Neural progenitor cell (in vitro differentiated cells): Measurements from ENCODE around the gene MSTO1. TPM values are rescaled to one million over a fixed set of nuclear protein-coding genes. Genes with fewer than 3 reads are reported as not detected.
"Not testable (repeated sequence)": the region's sequence is repeated elsewhere in the genome, so short reads cannot be mapped to it uniquely, and the experiment has no call there.

Source experiments
- DNase-seq: peaks from one replicate; pipeline ENCODE4 v3.0.0-alpha.2; 2016; ENCODE audit warnings: low spot score
- H2AFZ ChIP-seq: fragments of 200-600 bp; sonication (generic); replicated peaks from 2 replicates; pipeline ENCODE4 v1.6.1; 2016; ENCODE audit warnings: antibody characterized with exemption
- H3F3A ChIP-seq: fragments of 200-600 bp; sonication (generic); 2 replicates; pipeline ENCODE4 v1.6.1; 2016; ENCODE audit warnings: antibody characterized with exemption, low read depth
- H3K27ac ChIP-seq: fragments of 200-600 bp; sonication (generic); 2 replicates; pipeline ENCODE4 v1.5.1; 2016; ENCODE audit warnings: mild to moderate bottlenecking
- H3K27me3 ChIP-seq: fragments of 200-600 bp; sonication (generic); 2 replicates; pipeline ENCODE4 v1.6.1; 2016; ENCODE audit warnings: mild to moderate bottlenecking, moderate library complexity
- H3K36me3 ChIP-seq: fragments of 200-600 bp; sonication (generic); 2 replicates; pipeline ENCODE4 v1.5.1; 2016
- H3K4me1 ChIP-seq: fragments of 200-600 bp; sonication (generic); 2 replicates; pipeline ENCODE4 v1.6.1; 2016; ENCODE audit warnings: mixed run types
- H3K4me2 ChIP-seq: fragments of 200-600 bp; sonication (generic); 2 replicates; pipeline ENCODE4 v1.6.1; 2016
- H3K4me3 ChIP-seq: fragments of 200-600 bp; sonication (generic); 2 replicates; pipeline ENCODE4 v1.5.1; 2016
- H3K79me2 ChIP-seq: fragments of 200-600 bp; sonication (generic); 2 replicates; pipeline ENCODE4 v1.6.1; 2016; ENCODE audit warnings: low read depth
- H3K9ac ChIP-seq: fragments of 200-600 bp; sonication (generic); 2 replicates; pipeline ENCODE4 v1.6.1; 2016
- H3K9me3 ChIP-seq: fragments of 200-600 bp; sonication (generic); 2 replicates; pipeline ENCODE4 v1.5.1; 2016; ENCODE audit warnings: low read depth
- H4K20me1 ChIP-seq: fragments of 200-600 bp; sonication (generic); 2 replicates; pipeline ENCODE4 v1.6.1; 2016; ENCODE audit warnings: low read depth
- H3K27ac Mint-ChIP-seq: 3 replicates; pipeline ENCODE4 v1.8.0; 2021; ENCODE audit warnings: mixed read lengths
- H3K27me3 Mint-ChIP-seq: 2 replicates; pipeline ENCODE4 v1.8.0; 2022; ENCODE audit warnings: low read depth, mild to moderate bottlenecking, inconsistent platforms, moderate library complexity, mixed read lengths; ENCODE audit not compliant: insufficient read depth
- H3K36me3 Mint-ChIP-seq: 3 replicates; pipeline ENCODE4 v1.8.0; 2021; ENCODE audit warnings: mixed read lengths
- H3K4me1 Mint-ChIP-seq: 3 replicates; pipeline ENCODE4 v1.8.0; 2021; ENCODE audit warnings: mixed read lengths
- H3K4me3 Mint-ChIP-seq: 3 replicates; pipeline ENCODE4 v1.8.0; 2021; ENCODE audit warnings: mild to moderate bottlenecking, moderate library complexity, mixed read lengths
- H3K9me3 Mint-ChIP-seq: 3 replicates; pipeline ENCODE4 v1.8.0; 2020; ENCODE audit warnings: mixed read lengths
- EZH2 ChIP-seq: fragments of 200-600 bp; sonication (generic); IDR thresholded peaks from 2 replicates; pipeline ENCODE4 v1.6.1; 2017; ENCODE audit warnings: antibody characterized with exemption, mild to moderate bottlenecking, moderate library complexity
- EZH2phosphoT487 ChIP-seq: fragments of 200-600 bp; sonication (generic); IDR thresholded peaks from 2 replicates; pipeline ENCODE4 v1.6.1; 2017; ENCODE audit warnings: antibody characterized with exemption
- total RNA-seq: library from RNA; depleted of rRNA; stranded (reverse); fragments of >200 nt; gene quantifications from 2 replicates; pipeline ENCODE4 v1.2.3, GENCODE V29; 2015; ENCODE audit warnings: low replicate concordance
- TF ChIP-seq, protein P1 (sequence below): fragments of 200-600 bp; sonication (generic); IDR thresholded peaks from 2 replicates; pipeline ENCODE4 v1.5.1; 2017; ENCODE audit warnings: antibody characterized with exemption, mild to moderate bottlenecking

The MSTO1 gene
- total RNA-seq, 1 donor from 2014 or later: 36.6 TPM

DNA sequence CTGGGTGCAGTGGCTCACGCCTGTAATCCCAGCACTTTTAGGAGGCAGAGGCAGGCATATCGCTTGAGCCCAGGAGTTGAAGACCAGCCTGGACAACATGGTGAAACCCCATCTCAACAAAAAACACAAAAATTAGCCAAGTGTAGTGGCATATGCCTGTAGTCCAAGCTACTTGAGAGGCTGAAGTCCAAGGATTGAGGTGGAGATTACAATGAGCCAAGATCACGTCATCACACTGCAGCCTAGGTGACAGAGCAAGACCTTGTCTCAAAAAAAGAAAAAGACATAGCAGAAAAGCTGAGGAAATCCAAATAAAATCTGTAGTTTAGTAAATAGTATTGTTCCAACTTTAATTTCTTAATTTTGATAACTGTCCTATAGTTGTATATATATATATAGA lies 35.9 kb upstream of the MSTO1 start:
- H3K4me3 ChIP-seq: no peak overlapping the region
- H4K20me1 ChIP-seq: no peaks in the 10 kb centered on the region
- H3K9me3 ChIP-seq: no peaks in the 10 kb centered on the region
- no peak for DNase-seq
- TF ChIP-seq, protein P1, sequence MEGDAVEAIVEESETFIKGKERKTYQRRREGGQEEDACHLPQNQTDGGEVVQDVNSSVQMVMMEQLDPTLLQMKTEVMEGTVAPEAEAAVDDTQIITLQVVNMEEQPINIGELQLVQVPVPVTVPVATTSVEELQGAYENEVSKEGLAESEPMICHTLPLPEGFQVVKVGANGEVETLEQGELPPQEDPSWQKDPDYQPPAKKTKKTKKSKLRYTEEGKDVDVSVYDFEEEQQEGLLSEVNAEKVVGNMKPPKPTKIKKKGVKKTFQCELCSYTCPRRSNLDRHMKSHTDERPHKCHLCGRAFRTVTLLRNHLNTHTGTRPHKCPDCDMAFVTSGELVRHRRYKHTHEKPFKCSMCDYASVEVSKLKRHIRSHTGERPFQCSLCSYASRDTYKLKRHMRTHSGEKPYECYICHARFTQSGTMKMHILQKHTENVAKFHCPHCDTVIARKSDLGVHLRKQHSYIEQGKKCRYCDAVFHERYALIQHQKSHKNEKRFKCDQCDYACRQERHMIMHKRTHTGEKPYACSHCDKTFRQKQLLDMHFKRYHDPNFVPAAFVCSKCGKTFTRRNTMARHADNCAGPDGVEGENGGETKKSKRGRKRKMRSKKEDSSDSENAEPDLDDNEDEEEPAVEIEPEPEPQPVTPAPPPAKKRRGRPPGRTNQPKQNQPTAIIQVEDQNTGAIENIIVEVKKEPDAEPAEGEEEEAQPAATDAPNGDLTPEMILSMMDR: no peak
- no peak for TF ChIP-seq EZH2phosphoT487
- TF ChIP-seq EZH2: no peak
- no peaks in the 10 kb centered on the region for H3K36me3 ChIP-seq
- Mint-ChIP-seq H3K4me1 (no peaks in the 10 kb centered on the region), H3K36me3 (peaks cover 17% of the 10 kb centered on the region), H3K27me3 (peaks cover under 1% of the 10 kb centered on the region), H3K9me3 (no peaks in the 10 kb centered on the region), H3K27ac (no peak overlapping the region), H3K4me3 (no peak overlapping the region)
- H3F3A ChIP-seq: no peaks in the 10 kb centered on the region
- no peak overlapping the region for H3K27ac ChIP-seq
- H3K4me2 ChIP-seq: no peak overlapping the region
- H3K4me1 ChIP-seq: no peaks in the 10 kb centered on the region
- no peaks in the 10 kb centered on the region for H3K27me3 ChIP-seq
- no peak overlapping the region for H2AFZ ChIP-seq
- H3K79me2 ChIP-seq: peaks cover 14% of the 10 kb centered on the region
- H3K9ac ChIP-seq: no peak overlapping the region

DNA sequence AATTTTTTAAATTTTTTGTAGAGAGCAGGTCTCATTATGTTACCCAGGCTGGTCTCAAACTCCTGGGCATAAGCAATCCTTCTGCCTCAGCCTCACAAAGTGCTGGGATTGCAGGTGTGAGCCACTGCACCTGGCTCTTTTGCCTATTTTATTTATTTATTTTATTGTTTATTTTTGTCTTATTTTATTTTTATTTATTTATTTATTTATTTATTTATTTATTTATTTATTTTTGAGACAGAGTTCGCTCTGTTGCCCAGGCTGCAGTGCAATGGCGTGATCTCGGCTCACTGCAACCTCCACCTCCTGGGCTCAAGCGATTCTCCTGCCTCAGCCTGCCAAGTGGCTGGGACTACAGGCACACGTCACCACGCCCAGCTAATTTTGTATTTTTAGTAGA lies 34.4 kb upstream of the MSTO1 start:
- not testable (repeated sequence) for H3K4me1 Mint-ChIP-seq, H3K9me3 Mint-ChIP-seq, H3K9ac ChIP-seq

DNA sequence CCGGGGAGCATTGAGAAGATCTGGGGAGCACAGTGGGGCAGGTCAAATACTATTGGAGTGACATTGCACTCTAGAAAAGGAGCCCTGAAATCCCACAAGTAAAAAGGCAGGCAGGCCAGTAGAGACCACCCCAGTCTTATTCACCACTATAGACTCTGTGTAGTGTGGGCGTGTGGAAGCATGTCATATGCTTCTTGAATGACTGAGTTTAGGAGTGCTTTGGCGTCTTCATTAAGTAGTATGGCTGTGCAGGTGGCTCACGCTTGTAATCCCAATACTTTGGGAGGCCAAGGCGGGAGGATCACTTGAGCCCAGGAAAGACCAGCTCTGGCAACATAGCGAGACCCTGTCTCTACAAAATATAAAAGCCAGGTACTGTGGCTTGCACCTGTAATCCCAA lies 26.2 kb upstream of the MSTO1 start:
- H3K27ac Mint-ChIP-seq, DNase-seq, H3K4me1 ChIP-seq, H3K27me3 ChIP-seq, H3K79me2 ChIP-seq, H3K4me3 ChIP-seq, H3F3A ChIP-seq, H3K4me1 Mint-ChIP-seq, H4K20me1 ChIP-seq, H3K4me2 ChIP-seq, H2AFZ ChIP-seq, H3K27ac ChIP-seq, H3K27me3 Mint-ChIP-seq, H3K36me3 Mint-ChIP-seq, H3K9me3 ChIP-seq, H3K36me3 ChIP-seq, H3K9me3 Mint-ChIP-seq, H3K9ac ChIP-seq, H3K4me3 Mint-ChIP-seq: not testable (repeated sequence)

More for the DNA sequence above, 34.4 kb upstream of the MSTO1 start:
- not testable (repeated sequence) for H3F3A ChIP-seq, H3K4me3 Mint-ChIP-seq, H4K20me1 ChIP-seq, H3K36me3 ChIP-seq, H3K4me3 ChIP-seq, H3K27me3 Mint-ChIP-seq, H3K9me3 ChIP-seq, H3K27ac ChIP-seq, H3K4me1 ChIP-seq, H3K27ac Mint-ChIP-seq, H3K27me3 ChIP-seq, H3K79me2 ChIP-seq, DNase-seq, H2AFZ ChIP-seq, H3K4me2 ChIP-seq
- H3K36me3 Mint-ChIP-seq: peaks cover 10% of the 10 kb centered on the region

DNA sequence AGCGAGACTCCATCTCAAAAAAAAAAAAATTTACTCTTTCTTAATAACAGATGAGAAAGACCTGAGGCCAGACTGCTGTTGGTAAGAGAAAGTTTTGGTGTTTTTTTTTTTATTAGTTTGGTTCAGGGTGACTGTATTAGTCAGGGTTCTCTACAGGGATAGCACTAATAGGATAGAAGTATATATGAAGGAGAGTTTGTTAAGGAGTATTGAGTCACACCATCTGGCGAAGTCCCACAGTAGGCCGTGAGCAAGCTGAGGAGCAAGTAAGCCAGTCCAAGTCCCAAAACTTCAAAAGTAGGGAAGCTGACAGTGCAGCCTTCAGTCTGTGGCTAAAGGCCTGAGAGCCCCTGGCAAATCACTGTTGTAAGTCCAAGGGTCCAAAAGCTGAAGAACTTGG lies 20.7 kb upstream of the MSTO1 start:
- not testable (repeated sequence) for H3K4me3 ChIP-seq, H4K20me1 ChIP-seq, H3K79me2 ChIP-seq, H3K27me3 Mint-ChIP-seq, H3K4me1 ChIP-seq, H3K27ac ChIP-seq, H3K36me3 ChIP-seq, H3K27me3 ChIP-seq, H3K9ac ChIP-seq, H2AFZ ChIP-seq, H3K27ac Mint-ChIP-seq, DNase-seq, H3K36me3 Mint-ChIP-seq, H3K9me3 Mint-ChIP-seq, H3K9me3 ChIP-seq, H3K4me2 ChIP-seq
- peaks cover 10% of the 10 kb centered on the region for H3F3A ChIP-seq
- Mint-ChIP-seq H3K4me1 (peaks cover 14% of the 10 kb centered on the region), H3K4me3 (peak overlapping the region; percentile 43)

DNA sequence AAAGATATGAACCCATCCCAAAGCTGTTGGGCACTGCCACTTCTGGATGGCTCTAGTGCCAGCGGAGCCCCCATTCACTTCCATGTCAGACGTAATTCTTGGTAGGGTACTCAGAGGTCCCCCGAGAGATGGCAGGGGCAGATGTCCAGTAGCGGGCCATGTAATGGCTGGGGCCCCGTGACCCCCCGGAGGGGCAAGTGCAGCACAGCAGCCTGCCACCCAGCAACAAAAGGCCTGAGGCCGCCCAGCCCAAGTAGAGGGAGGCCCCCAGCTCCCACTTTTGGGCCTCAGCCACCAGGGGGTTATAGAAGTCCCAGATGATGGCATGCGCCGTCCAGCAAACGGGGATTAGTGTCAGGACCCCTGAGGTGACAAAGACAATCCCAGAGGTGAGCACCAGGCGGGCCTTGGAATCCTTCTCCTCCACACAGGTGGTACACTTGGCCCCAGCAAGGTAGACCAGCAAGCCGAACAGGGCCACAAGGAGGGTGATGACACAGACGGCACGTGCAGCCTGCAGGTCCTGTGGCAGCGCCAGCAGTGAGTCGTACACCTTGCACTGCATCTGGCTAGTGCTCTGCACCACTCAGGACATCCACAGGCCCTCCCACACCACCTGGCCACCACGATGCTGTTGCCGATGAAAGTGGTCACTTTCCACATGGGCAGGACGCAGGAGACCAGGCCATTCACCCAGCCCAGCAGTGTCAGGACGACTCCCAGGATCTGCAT lies 19.3 kb upstream of the MSTO1 start:
- H3K27ac Mint-ChIP-seq, H3K4me1 ChIP-seq, H3K27me3 ChIP-seq, H3K9me3 ChIP-seq, H3K9me3 Mint-ChIP-seq, H3K4me3 Mint-ChIP-seq, H3K9ac ChIP-seq, DNase-seq, H3K36me3 Mint-ChIP-seq, H2AFZ ChIP-seq, H3K27me3 Mint-ChIP-seq, H3K4me2 ChIP-seq, H3K27ac ChIP-seq, H3K36me3 ChIP-seq, H4K20me1 ChIP-seq, H3K79me2 ChIP-seq, H3K4me3 ChIP-seq: not testable (repeated sequence)
- H3K4me1 Mint-ChIP-seq: peaks cover 15% of the 10 kb centered on the region
- peaks cover 10% of the 10 kb centered on the region for H3F3A ChIP-seq
